ENCODE results near the gene METTL5. TPM values are rescaled to one million over a fixed set of nuclear protein-coding genes. Genes with fewer than 3 reads are reported as not detected.

Gene METTL5
- total RNA-seq, 1 experiment from 2014 or later, result 94.7 TPM

DNA sequence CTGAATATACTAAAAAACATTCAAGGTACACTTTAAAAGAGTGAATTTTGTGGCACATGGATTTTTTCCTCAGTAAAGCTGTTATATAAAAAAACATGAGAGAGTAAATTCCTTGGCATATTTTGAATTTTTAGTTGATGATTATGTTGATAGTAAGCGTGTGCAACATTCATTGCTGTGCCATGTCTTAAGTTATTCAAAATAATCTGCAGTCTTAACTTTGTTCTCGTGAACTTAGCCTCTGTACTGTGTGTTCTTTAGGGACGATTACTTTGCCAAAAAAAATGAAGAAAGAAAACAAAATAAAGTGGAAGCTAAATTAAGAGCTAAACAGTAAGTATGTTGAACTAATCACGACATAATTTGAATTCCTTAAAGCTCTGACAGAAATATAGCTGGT is 16.5 kb downstream of the METTL5 start:
- Histone ChIP-seq H4K20me1 (ENCODE audit: control insufficient read depth, insufficient read depth, insufficient read length) (no peaks in the 10 kb centered on the region), H2AK5ac (ENCODE audit: insufficient read length, low read length) (no peak overlapping the region), H3K9ac (ENCODE audit: extremely low read depth, insufficient read length, low read length) (no peak overlapping the region), H3K27me3 (ENCODE audit: insufficient read depth, low read length) (no peaks in the 10 kb centered on the region), H4K8ac (replicated peaks; ENCODE audit: insufficient read length, low read depth, low read length) (no peak overlapping the region), H3K23ac (ENCODE audit: insufficient read length, low read depth, low read length) (no peak overlapping the region), H3K56ac (ENCODE audit: insufficient read length, low read depth, low read length) (no peak overlapping the region), H3K18ac (ENCODE audit: insufficient read length, low read depth, low read length) (no peak overlapping the region), H2BK15ac (ENCODE audit: low read depth, low read length) (no peak overlapping the region), H3K79me2 (ENCODE audit: insufficient read depth, low read length) (no peaks in the 10 kb centered on the region; the same call in 1 of the 2 replicates), H3K27ac (ENCODE audit: insufficient read length, low read depth, low read length) (no peak overlapping the region), H2BK12ac (ENCODE audit: insufficient read length, low read depth, low read length) (no peak overlapping the region), H3K4me2 (ENCODE audit: insufficient read depth, insufficient read length, low read length) (no peak overlapping the region), H3T11ph (ENCODE audit: low read length) (no peak overlapping the region), H3K4me1 (ENCODE audit: insufficient read depth, low read length) (no peaks in the 10 kb centered on the region), H2BK120ac (ENCODE audit: low read depth, low read length, poor library complexity, severe bottlenecking) (no peak overlapping the region), H3K23me2 (ENCODE audit: insufficient read length, low read depth, low read length, poor library complexity, severe bottlenecking) (no peaks in the 10 kb centered on the region), H2BK5ac (ENCODE audit: insufficient read length, low read length) (no peak overlapping the region), H3K79me1 (ENCODE audit: insufficient read depth, low read depth, low read length, poor library complexity, severe bottlenecking) (peaks cover 12% of the 10 kb centered on the region), H4K5ac (ENCODE audit: insufficient read length, low read depth, low read length) (no peak overlapping the region), H2BK20ac (ENCODE audit: low read depth, low read length, poor library complexity, severe bottlenecking) (no peak overlapping the region), H3K9me3 (ENCODE audit: control insufficient read depth, low read depth, low read length) (no peaks in the 10 kb centered on the region), H3K14ac (ENCODE audit: insufficient read depth, low read length) (no peak overlapping the region), H2AFZ (ENCODE audit: low read length) (no peak overlapping the region), H3K4ac (ENCODE audit: low read depth, low read length) (no peak overlapping the region), H4K91ac (ENCODE audit: insufficient read length, low read depth, low read length) (no peak overlapping the region)
- Mint-ChIP-seq H3K4me1 (peaks cover 12 to 13% of the 10 kb centered on the region in 2 experiments), H3K36me3 (ENCODE audit: insufficient read depth in 1 of 3, low read depth in 3 of 3) (peaks cover 55 to 85% (median 77%) of the 10 kb centered on the region in 3 experiments), H3K27me3 (ENCODE audit: low read depth) (no peaks in the 10 kb centered on the region), H3K4me3 (no peak overlapping the region), H3K27ac (no peak overlapping the region), H3K9me3 (no peaks in the 10 kb centered on the region)
- 100% methylated on average over 1 of the region's 4 CpGs for WGBS (ENCODE audit: extremely low coverage, insufficient read length, low lambda C conversion rate)
- TF ChIP-seq, protein P1, sequence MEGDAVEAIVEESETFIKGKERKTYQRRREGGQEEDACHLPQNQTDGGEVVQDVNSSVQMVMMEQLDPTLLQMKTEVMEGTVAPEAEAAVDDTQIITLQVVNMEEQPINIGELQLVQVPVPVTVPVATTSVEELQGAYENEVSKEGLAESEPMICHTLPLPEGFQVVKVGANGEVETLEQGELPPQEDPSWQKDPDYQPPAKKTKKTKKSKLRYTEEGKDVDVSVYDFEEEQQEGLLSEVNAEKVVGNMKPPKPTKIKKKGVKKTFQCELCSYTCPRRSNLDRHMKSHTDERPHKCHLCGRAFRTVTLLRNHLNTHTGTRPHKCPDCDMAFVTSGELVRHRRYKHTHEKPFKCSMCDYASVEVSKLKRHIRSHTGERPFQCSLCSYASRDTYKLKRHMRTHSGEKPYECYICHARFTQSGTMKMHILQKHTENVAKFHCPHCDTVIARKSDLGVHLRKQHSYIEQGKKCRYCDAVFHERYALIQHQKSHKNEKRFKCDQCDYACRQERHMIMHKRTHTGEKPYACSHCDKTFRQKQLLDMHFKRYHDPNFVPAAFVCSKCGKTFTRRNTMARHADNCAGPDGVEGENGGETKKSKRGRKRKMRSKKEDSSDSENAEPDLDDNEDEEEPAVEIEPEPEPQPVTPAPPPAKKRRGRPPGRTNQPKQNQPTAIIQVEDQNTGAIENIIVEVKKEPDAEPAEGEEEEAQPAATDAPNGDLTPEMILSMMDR (conservative IDR thresholded peaks at IDR 0.05), result no peak
- no peak for DNase-seq

All from H9 (cell line).